ENCODE measurements around the gene TCF7L2.

DNA sequence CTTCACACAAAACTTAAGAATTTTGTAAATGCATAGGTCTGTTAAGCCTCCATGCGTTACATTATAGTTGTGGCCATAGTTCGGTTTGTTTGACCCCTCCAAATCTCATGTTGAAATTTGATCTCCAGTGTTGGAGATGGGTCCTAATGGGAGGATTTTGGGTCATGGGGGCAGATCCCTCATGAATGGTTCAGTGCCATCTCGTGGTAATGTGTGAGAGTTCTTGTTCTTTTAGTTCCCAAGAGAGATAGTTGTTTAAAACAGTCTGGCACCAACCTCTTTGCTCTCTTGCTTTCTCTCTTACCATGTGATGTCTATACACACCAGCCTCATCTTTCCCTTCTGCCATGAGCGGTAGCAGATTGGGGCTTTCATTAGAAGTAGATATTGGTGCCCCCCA, 264.3 kb downstream of the TCF7L2 start:
- TF ChIP-seq EZH2phosphoT487 (IDR thresholded peaks at IDR 0.05; ENCODE audit: borderline replicate concordance, low read depth, low read length): no peak
- TF ChIP-seq, protein P1, sequence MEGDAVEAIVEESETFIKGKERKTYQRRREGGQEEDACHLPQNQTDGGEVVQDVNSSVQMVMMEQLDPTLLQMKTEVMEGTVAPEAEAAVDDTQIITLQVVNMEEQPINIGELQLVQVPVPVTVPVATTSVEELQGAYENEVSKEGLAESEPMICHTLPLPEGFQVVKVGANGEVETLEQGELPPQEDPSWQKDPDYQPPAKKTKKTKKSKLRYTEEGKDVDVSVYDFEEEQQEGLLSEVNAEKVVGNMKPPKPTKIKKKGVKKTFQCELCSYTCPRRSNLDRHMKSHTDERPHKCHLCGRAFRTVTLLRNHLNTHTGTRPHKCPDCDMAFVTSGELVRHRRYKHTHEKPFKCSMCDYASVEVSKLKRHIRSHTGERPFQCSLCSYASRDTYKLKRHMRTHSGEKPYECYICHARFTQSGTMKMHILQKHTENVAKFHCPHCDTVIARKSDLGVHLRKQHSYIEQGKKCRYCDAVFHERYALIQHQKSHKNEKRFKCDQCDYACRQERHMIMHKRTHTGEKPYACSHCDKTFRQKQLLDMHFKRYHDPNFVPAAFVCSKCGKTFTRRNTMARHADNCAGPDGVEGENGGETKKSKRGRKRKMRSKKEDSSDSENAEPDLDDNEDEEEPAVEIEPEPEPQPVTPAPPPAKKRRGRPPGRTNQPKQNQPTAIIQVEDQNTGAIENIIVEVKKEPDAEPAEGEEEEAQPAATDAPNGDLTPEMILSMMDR (conservative IDR thresholded peaks at IDR 0.05; ENCODE audit: low read length): no peak
